ENCODE measurements around the gene SUPT20HL1.

- no peak for TF ChIP-seq CTCF (conservative IDR thresholded peaks at IDR 0.05; ENCODE audit: low read depth, low read length)
- no peak for TF ChIP-seq RAD21 (IDR thresholded peaks at IDR 0.05; ENCODE audit: low read length)
- no peak for TF ChIP-seq POLR2A (IDR thresholded peaks at IDR 0.05; ENCODE audit: low read depth, low read length)
- TF ChIP-seq CHD1 (IDR thresholded peaks at IDR 0.05; ENCODE audit: low read depth, low read length), result no peak
- no peak for TF ChIP-seq USF2 (IDR thresholded peaks at IDR 0.05; ENCODE audit: low read depth, low read length)
- TF ChIP-seq MXI1 (IDR thresholded peaks at IDR 0.05; ENCODE audit: borderline replicate concordance, low read depth, low read length), result no peak
- TF ChIP-seq BHLHE40 (IDR thresholded peaks at IDR 0.05; ENCODE audit: low read depth, low read length), result no peak
- TF ChIP-seq CEBPB (IDR thresholded peaks at IDR 0.05; ENCODE audit: low read depth, low read length), result no peak
- TF ChIP-seq SMC3 (IDR thresholded peaks at IDR 0.05; ENCODE audit: low read depth, low read length), result no peak
- no peak for TF ChIP-seq MAFK (IDR thresholded peaks at IDR 0.05; ENCODE audit: low read depth, low read length)
- no peak for TF ChIP-seq MAZ (IDR thresholded peaks at IDR 0.05; ENCODE audit: borderline replicate concordance, low read depth, low read length)
These were observed 27.3 kb downstream of the SUPT20HL1 start for GRCh38 chrX:24387724-24388123.

All from IMR-90 (cell line).